K562 (cell line): ENCODE data around the gene TRIM44. TPM values are rescaled to one million over a fixed set of nuclear protein-coding genes. Genes with fewer than 3 reads are reported as not detected.

Experiments used
- ARID2 ChIP-seq: fragments of 450-650 bp; IDR thresholded peaks from 2 replicates; pipeline ENCODE4 v1.6.1; 2017; ENCODE audit warnings: antibody characterized with exemption, mild to moderate bottlenecking
- COPS2 ChIP-seq: fragments of 450-650 bp; conservative IDR thresholded peaks from 2 replicates; pipeline ENCODE4 v1.6.1; 2016; ENCODE audit warnings: mild to moderate bottlenecking, moderate library complexity
- SMARCC2 ChIP-seq: fragments of 450-650 bp; IDR thresholded peaks from 2 replicates; pipeline ENCODE4 v1.6.1; 2017; ENCODE audit warnings: antibody characterized with exemption, moderate library complexity, mild to moderate bottlenecking, low read depth
- STAG1 ChIP-seq: sonication (generic); formaldehyde crosslinking; IDR thresholded peaks from 2 replicates; pipeline ENCODE4 v1.5.0; 2020; ENCODE audit warnings: missing genetic modification reagents, borderline replicate concordance
- TAF15 ChIP-seq: fragments of 200-400 bp; formaldehyde crosslinking; IDR thresholded peaks from 2 replicates; pipeline ENCODE4 v1.6.1; 2017; ENCODE audit warnings: mild to moderate bottlenecking, low read depth, low read length, moderate library complexity
- ZNF174 ChIP-seq: fragments of 250-450 bp; sonication (Bioruptor Pico); IDR thresholded peaks from 2 replicates; pipeline ENCODE4 v1.4.0; 2020; ENCODE audit warnings: mild to moderate bottlenecking
- polyA plus RNA-seq, 8 experiments: library from polyadenylated mRNA; depleted of rRNA in 4 of 8; stranded (reverse) in 5 of 8; unstranded in 3 of 8; fragments of >200 nt; fragmentation: Nextera tagmentation in 2 of 8; fragmentation: Illumina TruSeq in 1 of 8; extraction: Ambion mirVana in 2 of 8; extraction: Trizol in 1 of 8; gene quantifications; 2 replicates each; pipeline versions ENCODE4 v1.2.1 to v1.2.3, GENCODE V29; 2011 to 2014; ENCODE audit warnings: inconsistent platforms in 1 of 8, missing spikeins in 1 of 8
- total RNA-seq, 7 experiments: library from RNA; depleted of rRNA in 6 of 7; stranded (reverse); fragments of >200 nt in 6 of 7; fragmentation: Illumina TruSeq in 2 of 7; extraction: Trizol in 2 of 7; gene quantifications; 2 replicates each; pipeline versions ENCODE4 v1.2.1 to v1.2.3, GENCODE V29; 2011 to 2021; ENCODE audit warnings: low replicate concordance in 1 of 7
- TF ChIP-seq, protein P1 (sequence below): fragments of 200-800 bp; sonication (Bioruptor generic); IDR thresholded peaks from 2 replicates; pipeline ENCODE4 v1.6.1; 2016; ENCODE audit warnings: missing genetic modification characterization, missing compliant biosample characterization
- TF ChIP-seq, protein P2 (sequence below): fragments of 450-650 bp; conservative IDR thresholded peaks from 2 replicates; pipeline ENCODE4 v1.6.1; 2016; ENCODE audit warnings: missing genetic modification characterization, low read depth, mild to moderate bottlenecking, control low read depth, missing compliant biosample characterization
- TF ChIP-seq, protein P3 (sequence below): IDR thresholded peaks from 2 replicates; pipeline ENCODE4 v1.6.1; 2014; ENCODE audit warnings: antibody characterized with exemption

TRIM44 gene
- total and polyA plus RNA-seq, 9 of the 15 experiments (the other 6 are each of a cell fraction or from before 2014, with no cell fraction given): 8.3 to 105 (median 37.2) TPM

DNA sequence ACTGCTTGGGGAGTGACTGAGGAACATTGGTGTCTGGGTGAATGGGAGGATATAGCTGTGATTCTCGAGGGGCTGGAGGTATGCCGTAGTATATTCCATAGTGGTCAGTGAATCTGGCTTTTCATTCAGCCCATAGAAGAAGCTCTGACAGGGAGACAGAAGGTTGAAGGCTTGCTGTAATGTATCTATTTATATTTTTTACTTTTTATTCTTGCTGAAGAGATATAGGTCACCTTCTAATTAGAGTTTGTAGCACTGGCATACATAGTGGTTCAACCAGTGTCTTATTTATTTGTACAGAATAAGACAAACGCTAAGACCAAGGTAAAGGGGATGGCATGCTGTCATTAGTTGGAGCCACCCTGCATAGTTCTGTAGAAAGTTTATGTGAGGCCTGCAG lies 10.0 kb downstream of the TRIM44 start (continued):
- TF ChIP-seq, protein P1, sequence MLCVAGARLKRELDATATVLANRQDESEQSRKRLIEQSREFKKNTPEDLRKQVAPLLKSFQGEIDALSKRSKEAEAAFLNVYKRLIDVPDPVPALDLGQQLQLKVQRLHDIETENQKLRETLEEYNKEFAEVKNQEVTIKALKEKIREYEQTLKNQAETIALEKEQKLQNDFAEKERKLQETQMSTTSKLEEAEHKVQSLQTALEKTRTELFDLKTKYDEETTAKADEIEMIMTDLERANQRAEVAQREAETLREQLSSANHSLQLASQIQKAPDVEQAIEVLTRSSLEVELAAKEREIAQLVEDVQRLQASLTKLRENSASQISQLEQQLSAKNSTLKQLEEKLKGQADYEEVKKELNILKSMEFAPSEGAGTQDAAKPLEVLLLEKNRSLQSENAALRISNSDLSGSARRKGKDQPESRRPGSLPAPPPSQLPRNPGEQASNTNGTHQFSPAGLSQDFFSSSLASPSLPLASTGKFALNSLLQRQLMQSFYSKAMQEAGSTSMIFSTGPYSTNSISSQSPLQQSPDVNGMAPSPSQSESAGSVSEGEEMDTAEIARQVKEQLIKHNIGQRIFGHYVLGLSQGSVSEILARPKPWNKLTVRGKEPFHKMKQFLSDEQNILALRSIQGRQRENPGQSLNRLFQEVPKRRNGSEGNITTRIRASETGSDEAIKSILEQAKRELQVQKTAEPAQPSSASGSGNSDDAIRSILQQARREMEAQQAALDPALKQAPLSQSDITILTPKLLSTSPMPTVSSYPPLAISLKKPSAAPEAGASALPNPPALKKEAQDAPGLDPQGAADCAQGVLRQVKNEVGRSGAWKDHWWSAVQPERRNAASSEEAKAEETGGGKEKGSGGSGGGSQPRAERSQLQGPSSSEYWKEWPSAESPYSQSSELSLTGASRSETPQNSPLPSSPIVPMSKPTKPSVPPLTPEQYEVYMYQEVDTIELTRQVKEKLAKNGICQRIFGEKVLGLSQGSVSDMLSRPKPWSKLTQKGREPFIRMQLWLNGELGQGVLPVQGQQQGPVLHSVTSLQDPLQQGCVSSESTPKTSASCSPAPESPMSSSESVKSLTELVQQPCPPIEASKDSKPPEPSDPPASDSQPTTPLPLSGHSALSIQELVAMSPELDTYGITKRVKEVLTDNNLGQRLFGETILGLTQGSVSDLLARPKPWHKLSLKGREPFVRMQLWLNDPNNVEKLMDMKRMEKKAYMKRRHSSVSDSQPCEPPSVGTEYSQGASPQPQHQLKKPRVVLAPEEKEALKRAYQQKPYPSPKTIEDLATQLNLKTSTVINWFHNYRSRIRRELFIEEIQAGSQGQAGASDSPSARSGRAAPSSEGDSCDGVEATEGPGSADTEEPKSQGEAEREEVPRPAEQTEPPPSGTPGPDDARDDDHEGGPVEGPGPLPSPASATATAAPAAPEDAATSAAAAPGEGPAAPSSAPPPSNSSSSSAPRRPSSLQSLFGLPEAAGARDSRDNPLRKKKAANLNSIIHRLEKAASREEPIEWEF (CRISPR knock-in tag): no peak
- TF ChIP-seq TAF15: no peak
- TF ChIP-seq ZNF174 (CRISPR knock-in tag): no peak
- no peak for TF ChIP-seq COPS2
- TF ChIP-seq, protein P2, sequence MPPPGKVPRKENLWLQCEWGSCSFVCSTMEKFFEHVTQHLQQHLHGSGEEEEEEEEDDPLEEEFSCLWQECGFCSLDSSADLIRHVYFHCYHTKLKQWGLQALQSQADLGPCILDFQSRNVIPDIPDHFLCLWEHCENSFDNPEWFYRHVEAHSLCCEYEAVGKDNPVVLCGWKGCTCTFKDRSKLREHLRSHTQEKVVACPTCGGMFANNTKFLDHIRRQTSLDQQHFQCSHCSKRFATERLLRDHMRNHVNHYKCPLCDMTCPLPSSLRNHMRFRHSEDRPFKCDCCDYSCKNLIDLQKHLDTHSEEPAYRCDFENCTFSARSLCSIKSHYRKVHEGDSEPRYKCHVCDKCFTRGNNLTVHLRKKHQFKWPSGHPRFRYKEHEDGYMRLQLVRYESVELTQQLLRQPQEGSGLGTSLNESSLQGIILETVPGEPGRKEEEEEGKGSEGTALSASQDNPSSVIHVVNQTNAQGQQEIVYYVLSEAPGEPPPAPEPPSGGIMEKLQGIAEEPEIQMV (tag): no peak
- no peak for TF ChIP-seq STAG1
- no peak for TF ChIP-seq ARID2
- TF ChIP-seq SMARCC2: no peak
- TF ChIP-seq, protein P3, sequence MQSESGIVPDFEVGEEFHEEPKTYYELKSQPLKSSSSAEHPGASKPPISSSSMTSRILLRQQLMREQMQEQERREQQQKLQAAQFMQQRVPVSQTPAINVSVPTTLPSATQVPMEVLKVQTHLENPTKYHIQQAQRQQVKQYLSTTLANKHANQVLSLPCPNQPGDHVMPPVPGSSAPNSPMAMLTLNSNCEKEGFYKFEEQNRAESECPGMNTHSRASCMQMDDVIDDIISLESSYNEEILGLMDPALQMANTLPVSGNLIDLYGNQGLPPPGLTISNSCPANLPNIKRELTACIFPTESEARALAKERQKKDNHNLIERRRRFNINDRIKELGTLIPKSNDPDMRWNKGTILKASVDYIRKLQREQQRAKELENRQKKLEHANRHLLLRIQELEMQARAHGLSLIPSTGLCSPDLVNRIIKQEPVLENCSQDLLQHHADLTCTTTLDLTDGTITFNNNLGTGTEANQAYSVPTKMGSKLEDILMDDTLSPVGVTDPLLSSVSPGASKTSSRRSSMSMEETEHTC: no peak
